B cell (primary cell): ENCODE measurements around the gene GLP2R. TPM values are rescaled to one million over a fixed set of nuclear protein-coding genes. Genes with fewer than 3 reads are reported as not detected.

Experiments
- ATAC-seq: fragments of 200-7000 bp; cut with Tn5 transposase; one replicate; pipeline ENCODE4 v1.10.0; 2021; ENCODE audit warnings: low read depth, mild to moderate bottlenecking, moderate number of reproducible peaks, moderate library complexity
- CTCF ChIA-PET: fragments of 350-600 bp; sonication (Branson Sonifier 250); formaldehyde crosslinking; loops from one replicate; lab custom pipeline; 2021; ENCODE audit warnings: antibody characterized with exemption, inconsistent platforms; lab: Charles Lee
- POLR2A ChIA-PET: fragments of 350-600 bp; sonication (Branson Sonifier 250); formaldehyde crosslinking; loops from one replicate; lab custom pipeline; 2021; ENCODE audit warnings: antibody characterized with exemption; lab: Charles Lee
- DNase-seq: peaks from one replicate; pipeline ENCODE4 v3.0.0; 2013
- H2AFZ ChIP-seq: 2 replicates; pipeline ENCODE4 v1.6.1; 2012; ENCODE audit warnings: mild to moderate bottlenecking, low read depth, low read length; ENCODE audit not compliant: insufficient read depth, poor library complexity, severe bottlenecking
- H3K27ac ChIP-seq, 2 donors: 1 replicate in 1 of 2; 2 replicates in 1 of 2; pipeline ENCODE4 v1.5.1; 2012 to 2013; ENCODE audit warnings: low read length in 2 of 2, mild to moderate bottlenecking in 2 of 2, moderate library complexity in 1 of 2
- H3K27me3 ChIP-seq, 4 experiments: fragments of 200-600 bp in 1 of 4; sonication (generic) in 1 of 4; replicated peaks in 1 of 4; 1 replicate in 2 of 4; 2 replicates in 2 of 4; pipeline versions ENCODE4 v1.6.1 to v1.7.0; 2013 to 2016; ENCODE audit warnings: low read length in 3 of 4, mild to moderate bottlenecking in 2 of 4, mixed read lengths in 1 of 4, moderate library complexity in 1 of 4; ENCODE audit not compliant: insufficient read depth in 4 of 4, control insufficient read depth in 3 of 4; ENCODE audit errors: control extremely low read depth in 1 of 4
- H3K36me3 ChIP-seq, 2 experiments: replicated peaks in 1 of 2; 1 replicate in 1 of 2; 2 replicates in 1 of 2; pipeline versions ENCODE4 v1.6.1 to v1.7.1; 2013; ENCODE audit warnings: low read length in 1 of 2; ENCODE audit not compliant: insufficient read depth in 2 of 2, control insufficient read depth in 1 of 2; ENCODE audit errors: control extremely low read depth in 1 of 2, extremely low read depth in 1 of 2
- H3K4me1 ChIP-seq, 2 donors: fragments of 200-600 bp in 1 of 2; sonication (generic) in 1 of 2; 1 replicate in 1 of 2; 2 replicates in 1 of 2; pipeline versions ENCODE4 v1.5.1 to v1.6.1; 2013 to 2017; ENCODE audit warnings: low read length in 2 of 2; ENCODE audit not compliant: control insufficient read depth in 2 of 2, insufficient read depth in 2 of 2
- H3K4me2 ChIP-seq: replicated peaks from 2 replicates; pipeline ENCODE3; 2012; ENCODE audit warnings: mild to moderate bottlenecking, low read depth, low read length; ENCODE audit not compliant: poor library complexity, severe bottlenecking
- H3K4me3 ChIP-seq, 5 experiments: fragments of 200-600 bp in 1 of 5; sonication (generic) in 1 of 5; 1 replicate in 3 of 5; 2 replicates in 2 of 5; pipeline versions ENCODE4 v1.5.1 to v1.7.0; 2011 to 2016; ENCODE audit warnings: low read length in 4 of 5, mild to moderate bottlenecking in 4 of 5, low read depth in 2 of 5, control low read depth in 1 of 5, moderate library complexity in 1 of 5; ENCODE audit not compliant: insufficient read depth in 1 of 5; ENCODE audit errors: control extremely low read depth in 1 of 5, extremely low read depth in 1 of 5
- H3K79me2 ChIP-seq: fragments of 200-600 bp; sonication (generic); one replicate; pipeline ENCODE4 v1.6.0; 2016; ENCODE audit warnings: low read length; ENCODE audit not compliant: control insufficient read depth, insufficient read depth
- H3K9ac ChIP-seq: fragments of 200-600 bp; sonication (generic); 2 replicates; pipeline ENCODE4 v1.6.1; 2017; ENCODE audit warnings: mild to moderate bottlenecking, low read length, moderate library complexity
- H3K9me3 ChIP-seq, 3 donors: one replicate each; pipeline versions ENCODE4 v1.6.1 to v1.7.1; 2013; ENCODE audit warnings: low read length in 2 of 3; ENCODE audit not compliant: control insufficient read depth in 2 of 3, insufficient read depth in 1 of 3; ENCODE audit errors: control extremely low read depth in 1 of 3
- H4K20me1 ChIP-seq: 2 replicates; pipeline ENCODE4 v1.6.0; 2012; ENCODE audit warnings: mild to moderate bottlenecking, low read length; ENCODE audit not compliant: insufficient read depth, control insufficient read depth, poor library complexity, severe bottlenecking
- H3K27ac Mint-ChIP-seq: one replicate; pipeline ENCODE4 v1.8.0; 2021; ENCODE audit warnings: mixed read lengths
- H3K27me3 Mint-ChIP-seq: one replicate; pipeline ENCODE4 v1.8.0; 2021; ENCODE audit warnings: mixed read lengths
- H3K4me1 Mint-ChIP-seq: one replicate; pipeline ENCODE4 v1.8.0; 2021; ENCODE audit warnings: mixed read lengths
- H3K4me3 Mint-ChIP-seq: one replicate; pipeline ENCODE4 v1.8.0; 2021; ENCODE audit warnings: mixed read lengths
- H3K9me3 Mint-ChIP-seq: one replicate; pipeline ENCODE4 v1.8.0; 2022; ENCODE audit warnings: mixed read lengths; ENCODE audit not compliant: insufficient read depth
- CTCF ChIP-seq: fragments of 200-600 bp; IDR thresholded peaks from one replicate; pipeline ENCODE4 v1.8.0; 2022; ENCODE audit warnings: antibody characterized with exemption, mild to moderate bottlenecking
- EZH2 ChIP-seq: IDR thresholded peaks from 2 replicates; pipeline ENCODE4 v1.6.1; 2012; ENCODE audit warnings: borderline replicate concordance, low read depth, mild to moderate bottlenecking, moderate library complexity, low read length; ENCODE audit not compliant: insufficient read depth, poor library complexity, severe bottlenecking
- WGBS: methylation state at CpG from one replicate; pipeline ENCODE4 v1.1.5; 2013; ENCODE audit warnings: missing lambda C conversion rate; ENCODE audit not compliant: insufficient coverage; 5-methylcytosine and 5-hydroxymethylcytosine counted together
- intact Hi-C: fragments of 100-400 bp; cut with micrococcal nuclease; formaldehyde crosslinking; loops from one replicate; pipeline ENCODE4 v1.10.0; 2022
- polyA plus RNA-seq: library from polyadenylated mRNA; depleted of rRNA; stranded (reverse); fragments of >200 nt; gene quantifications from 2 replicates; pipeline ENCODE4 v1.2.3, GENCODE V29; 2012
- total RNA-seq, 2 donors: library from RNA; stranded (reverse); fragments of 120-200 nt in 1 of 2; gene quantifications; 1 replicate in 1 of 2; 2 replicates in 1 of 2; pipeline versions ENCODE4 v1.2.3 to v1.2.4, GENCODE V29; 2013 to 2022

The GLP2R gene
- total and polyA plus RNA-seq, 2 donors (not counting 1 experiment from before 2014, with no cell fraction given): not detected

- CTCF ChIA-PET: no interaction called here
- H3K27me3 ChIP-seq: no peaks in the 10 kb centered on the region
- no peaks in the 10 kb centered on the region for H4K20me1 ChIP-seq
- no peak overlapping the region for H3K4me2 ChIP-seq
- Mint-ChIP-seq H3K4me1 (no peaks in the 10 kb centered on the region), H3K27me3 (peaks cover 2% of the 10 kb centered on the region), H3K4me3 (no peak overlapping the region), H3K27ac (no peak overlapping the region), H3K9me3 (no peaks in the 10 kb centered on the region)
- no peaks in the 10 kb centered on the region for H3K9me3 ChIP-seq
- WGBS: 100% methylated on average over 3 of the region's 5 CpGs
- TF ChIP-seq CTCF: no peak
- no peak for TF ChIP-seq EZH2
- no peaks in the 10 kb centered on the region for H3K36me3 ChIP-seq
- no peak for DNase-seq
- intact Hi-C loops: no loop called here
- no peak overlapping the region for H3K4me3 ChIP-seq
- no peak overlapping the region for H3K9ac ChIP-seq
- no peak overlapping the region for H3K27ac ChIP-seq
- H3K79me2 ChIP-seq: no peaks in the 10 kb centered on the region
- no peaks in the 10 kb centered on the region for H3K4me1 ChIP-seq
- ATAC-seq: no peak
- H2AFZ ChIP-seq: no peak overlapping the region
- POLR2A ChIA-PET: no interaction called here
Observed at GRCh38 chr17:9913476-9913875, 87.8 kb downstream of the GLP2R start.

GRCh38 chr17:9916108-9916507 is 90.4 kb downstream of the GLP2R start:
- intact Hi-C loops: no loop called here
- H3K4me2 ChIP-seq: no peak overlapping the region
- H3K79me2 ChIP-seq: no peaks in the 10 kb centered on the region

More at GRCh38 chr17:9916108-9916507, 90.4 kb downstream of the GLP2R start:
- Mint-ChIP-seq H3K4me1 (no peaks in the 10 kb centered on the region), H3K27ac (no peak overlapping the region), H3K4me3 (no peak overlapping the region), H3K27me3 (no peaks in the 10 kb centered on the region), H3K9me3 (no peaks in the 10 kb centered on the region)
- Histone ChIP-seq H3K9ac (no peak overlapping the region), H3K27ac (no peak overlapping the region), H3K4me3 (no peak overlapping the region), H2AFZ (no peak overlapping the region), H4K20me1 (no peaks in the 10 kb centered on the region), H3K4me1 (no peaks in the 10 kb centered on the region), H3K9me3 (no peaks in the 10 kb centered on the region), H3K36me3 (peaks cover 0 to 2% of the 10 kb centered on the region in 2 experiments), H3K27me3 (no peaks in the 10 kb centered on the region)
- ATAC-seq (no peak), DNase-seq (no peak)
- POLR2A ChIA-PET: no interaction called here
- 97% methylated on average over 7 of the region's 8 CpGs for WGBS
- CTCF ChIA-PET: interaction anchor here (1.3 kb wide), 1 partner anchor 11 kb away, joined by 3 read pairs; no protein-coding TSS in a partner anchor
- no peak for TF ChIP-seq EZH2
- no peak for TF ChIP-seq CTCF
